PFSK-1 (cell line): ENCODE data around the gene RHOT2.

Source experiments
- POLR2AphosphoS5 ChIP-seq: IDR thresholded peaks from 2 replicates; pipeline ENCODE4 v1.6.1; 2012; ENCODE audit warnings: low read depth, mild to moderate bottlenecking, control low read depth, low read length, moderate library complexity
- TAF1 ChIP-seq: IDR thresholded peaks from 2 replicates; pipeline ENCODE4 v1.6.1; 2012; ENCODE audit warnings: low read length, control low read depth, borderline replicate concordance; ENCODE audit not compliant: insufficient read depth

DNA sequence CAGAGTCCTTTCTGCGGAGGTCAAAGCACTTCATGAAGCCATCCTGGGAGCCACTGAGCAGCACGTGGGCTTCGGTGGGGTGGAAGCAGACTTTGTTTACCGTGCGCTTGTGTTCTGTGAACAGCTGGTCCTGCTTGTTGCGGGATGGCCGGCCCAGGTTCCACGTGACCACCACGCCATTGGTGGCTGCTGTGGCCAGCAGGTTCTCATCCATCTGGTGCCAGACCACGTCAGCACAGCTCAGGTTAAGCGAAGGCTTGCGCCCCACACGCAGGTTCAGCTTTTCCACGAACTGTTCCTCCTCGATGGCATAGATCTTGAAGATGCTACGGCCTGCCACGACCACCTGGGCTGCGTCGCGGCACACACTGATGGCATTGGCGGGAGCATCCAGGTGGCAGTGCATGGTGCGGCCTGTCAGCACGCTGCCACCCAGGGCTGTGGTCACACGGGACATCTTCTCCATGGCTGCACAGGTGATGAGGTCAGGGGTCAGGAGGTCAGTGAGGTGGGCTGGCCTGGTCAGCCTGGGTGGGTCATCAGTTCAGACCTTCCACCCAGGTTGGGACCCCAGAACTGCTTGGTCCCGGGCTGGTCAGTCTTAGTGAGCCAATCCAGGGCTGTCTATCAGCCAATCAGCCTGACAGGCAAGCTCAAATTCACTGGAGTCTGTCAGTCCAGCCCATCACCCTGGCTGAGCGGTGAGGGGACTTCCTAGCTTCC, 21.4 kb downstream of the RHOT2 start:
- no peak for TF ChIP-seq TAF1
- TF ChIP-seq POLR2AphosphoS5: no peak
